GM21529 (cell line): ENCODE data around the gene CLSTN1.

Experiments
- ATAC-seq: cut with Tn5 transposase; IDR thresholded peaks from one replicate; pipeline ENCODE4 v1.9.1; 2021; ENCODE audit not compliant: unreplicated experiment

The CLSTN1 gene

GRCh38 chr1:9688599-9688998 lies 135.2 kb downstream of the CLSTN1 start:
- no peak for ATAC-seq

GRCh38 chr1:9687874-9688582 lies 135.7 kb downstream of the CLSTN1 start:
- peak; percentile 11 for ATAC-seq

GRCh38 chr1:9687120-9687873 lies 136.5 kb downstream of the CLSTN1 start:
- peak; percentile 33 for ATAC-seq

GRCh38 chr1:9684801-9685200 lies 139.0 kb downstream of the CLSTN1 start:
- ATAC-seq, result no peak

GRCh38 chr1:9680828-9681227 lies 142.9 kb downstream of the CLSTN1 start:
- ATAC-seq, result no peak

- ATAC-seq, result no peak
Measured at GRCh38 chr1:9680091-9680490, 143.7 kb downstream of the CLSTN1 start.
